Liver (tissue), 3 donors: ENCODE measurements around the gene ADCK1.

Experiments
- ATF3 ChIP-seq: IDR thresholded peaks from 2 replicates; pipeline ENCODE4 v1.6.1; 2016; ENCODE audit warnings: antibody characterized with exemption
- FOXA2 ChIP-seq: IDR thresholded peaks from 2 replicates; pipeline ENCODE4 v1.6.1; 2016; ENCODE audit warnings: antibody characterized with exemption
- HNF4A ChIP-seq, 2 donors: conservative IDR thresholded peaks; 2 replicates each; pipeline ENCODE4 v1.6.1; 2016; ENCODE audit warnings: antibody characterized with exemption in 2 of 2, mild to moderate bottlenecking in 2 of 2
- MAX ChIP-seq: IDR thresholded peaks from 2 replicates; pipeline ENCODE4 v1.6.1; 2016; ENCODE audit warnings: antibody characterized with exemption
- NR2F2 ChIP-seq: IDR thresholded peaks from 2 replicates; pipeline ENCODE4 v1.6.1; 2016; ENCODE audit warnings: antibody characterized with exemption
- TAF1 ChIP-seq: conservative IDR thresholded peaks from 2 replicates; pipeline ENCODE4 v1.6.1; 2016; ENCODE audit warnings: antibody characterized with exemption, mild to moderate bottlenecking
- TF ChIP-seq, protein P1 (sequence below): fragments of 150-350 bp; IDR thresholded peaks from 2 replicates; pipeline ENCODE4 v1.5.1; 2017; ENCODE audit warnings: improper control_type of control experiment, low read depth, low read length; ENCODE audit not compliant: missing input control
- TF ChIP-seq, protein P2 (sequence below): IDR thresholded peaks from 2 replicates; pipeline ENCODE4 v1.6.1; 2016; ENCODE audit warnings: antibody characterized with exemption, mild to moderate bottlenecking
- donor health status: healthy.
- donor health status: healthy.

DNA sequence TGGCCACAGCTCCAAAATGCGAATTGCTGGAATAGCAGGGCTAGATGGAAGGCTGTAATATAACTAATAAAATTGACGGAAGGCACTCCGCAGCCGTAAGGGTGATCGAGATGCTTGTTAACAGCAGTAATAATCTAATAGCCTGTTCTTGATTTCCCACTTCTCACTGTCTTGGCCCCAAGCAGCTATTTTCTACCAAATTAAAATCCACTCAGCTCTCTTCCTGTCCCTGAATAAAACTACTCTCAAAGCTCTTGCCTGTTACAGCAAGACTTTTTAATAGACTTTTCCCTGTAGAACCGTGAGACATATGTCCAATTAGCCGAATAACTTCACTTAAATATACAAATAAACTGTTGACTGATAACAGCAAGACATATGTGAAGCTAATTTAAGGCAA, 38.0 kb downstream of the ADCK1 start:
- TF ChIP-seq ATF3 (no peak), FOXA2 (no peak), TAF1 (no peak), NR2F2 (no peak), MAX (no peak), HNF4A (conservative IDR thresholded peaks at IDR 0.05) (no peak)
- TF ChIP-seq, protein P1, sequence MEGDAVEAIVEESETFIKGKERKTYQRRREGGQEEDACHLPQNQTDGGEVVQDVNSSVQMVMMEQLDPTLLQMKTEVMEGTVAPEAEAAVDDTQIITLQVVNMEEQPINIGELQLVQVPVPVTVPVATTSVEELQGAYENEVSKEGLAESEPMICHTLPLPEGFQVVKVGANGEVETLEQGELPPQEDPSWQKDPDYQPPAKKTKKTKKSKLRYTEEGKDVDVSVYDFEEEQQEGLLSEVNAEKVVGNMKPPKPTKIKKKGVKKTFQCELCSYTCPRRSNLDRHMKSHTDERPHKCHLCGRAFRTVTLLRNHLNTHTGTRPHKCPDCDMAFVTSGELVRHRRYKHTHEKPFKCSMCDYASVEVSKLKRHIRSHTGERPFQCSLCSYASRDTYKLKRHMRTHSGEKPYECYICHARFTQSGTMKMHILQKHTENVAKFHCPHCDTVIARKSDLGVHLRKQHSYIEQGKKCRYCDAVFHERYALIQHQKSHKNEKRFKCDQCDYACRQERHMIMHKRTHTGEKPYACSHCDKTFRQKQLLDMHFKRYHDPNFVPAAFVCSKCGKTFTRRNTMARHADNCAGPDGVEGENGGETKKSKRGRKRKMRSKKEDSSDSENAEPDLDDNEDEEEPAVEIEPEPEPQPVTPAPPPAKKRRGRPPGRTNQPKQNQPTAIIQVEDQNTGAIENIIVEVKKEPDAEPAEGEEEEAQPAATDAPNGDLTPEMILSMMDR, result no peak
- TF ChIP-seq, protein P2, sequence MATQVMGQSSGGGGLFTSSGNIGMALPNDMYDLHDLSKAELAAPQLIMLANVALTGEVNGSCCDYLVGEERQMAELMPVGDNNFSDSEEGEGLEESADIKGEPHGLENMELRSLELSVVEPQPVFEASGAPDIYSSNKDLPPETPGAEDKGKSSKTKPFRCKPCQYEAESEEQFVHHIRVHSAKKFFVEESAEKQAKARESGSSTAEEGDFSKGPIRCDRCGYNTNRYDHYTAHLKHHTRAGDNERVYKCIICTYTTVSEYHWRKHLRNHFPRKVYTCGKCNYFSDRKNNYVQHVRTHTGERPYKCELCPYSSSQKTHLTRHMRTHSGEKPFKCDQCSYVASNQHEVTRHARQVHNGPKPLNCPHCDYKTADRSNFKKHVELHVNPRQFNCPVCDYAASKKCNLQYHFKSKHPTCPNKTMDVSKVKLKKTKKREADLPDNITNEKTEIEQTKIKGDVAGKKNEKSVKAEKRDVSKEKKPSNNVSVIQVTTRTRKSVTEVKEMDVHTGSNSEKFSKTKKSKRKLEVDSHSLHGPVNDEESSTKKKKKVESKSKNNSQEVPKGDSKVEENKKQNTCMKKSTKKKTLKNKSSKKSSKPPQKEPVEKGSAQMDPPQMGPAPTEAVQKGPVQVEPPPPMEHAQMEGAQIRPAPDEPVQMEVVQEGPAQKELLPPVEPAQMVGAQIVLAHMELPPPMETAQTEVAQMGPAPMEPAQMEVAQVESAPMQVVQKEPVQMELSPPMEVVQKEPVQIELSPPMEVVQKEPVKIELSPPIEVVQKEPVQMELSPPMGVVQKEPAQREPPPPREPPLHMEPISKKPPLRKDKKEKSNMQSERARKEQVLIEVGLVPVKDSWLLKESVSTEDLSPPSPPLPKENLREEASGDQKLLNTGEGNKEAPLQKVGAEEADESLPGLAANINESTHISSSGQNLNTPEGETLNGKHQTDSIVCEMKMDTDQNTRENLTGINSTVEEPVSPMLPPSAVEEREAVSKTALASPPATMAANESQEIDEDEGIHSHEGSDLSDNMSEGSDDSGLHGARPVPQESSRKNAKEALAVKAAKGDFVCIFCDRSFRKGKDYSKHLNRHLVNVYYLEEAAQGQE, result no peak
